Thoracic aorta (tissue), 2 donors: ENCODE measurements around the gene GIMAP2. TPM values are rescaled to one million over a fixed set of nuclear protein-coding genes. Genes with fewer than 3 reads are reported as not detected.

Source experiments
- ATAC-seq: fragments of 150-250 bp; one replicate; pipeline ENCODE4 v1.8.0; 2017; ENCODE audit warnings: low read depth; ENCODE audit not compliant: insufficient number of reproducible peaks, low FRiP score
- DNase-seq: peaks from one replicate; pipeline ENCODE4 v3.0.0-alpha.2; 2020; ENCODE audit warnings: low spot score
- H3K27ac ChIP-seq, 2 donors: fragments of 200-600 bp; sonication (generic); 1 replicate in 1 of 2; 2 replicates in 1 of 2; pipeline ENCODE4 v1.5.1; 2016; ENCODE audit warnings: mild to moderate bottlenecking in 2 of 2, moderate library complexity in 2 of 2
- H3K27me3 ChIP-seq: fragments of 200-600 bp; sonication (generic); replicated peaks from 2 replicates; pipeline ENCODE4 v1.6.0; 2016; ENCODE audit warnings: mild to moderate bottlenecking; ENCODE audit not compliant: insufficient read depth
- H3K36me3 ChIP-seq: fragments of 200-600 bp; sonication (generic); one replicate; pipeline ENCODE4 v1.5.1; 2016
- H3K4me1 ChIP-seq, 2 donors: fragments of 200-600 bp; sonication (generic); 1 replicate in 1 of 2; 2 replicates in 1 of 2; pipeline versions ENCODE4 v1.5.1 to v1.6.0; 2016; ENCODE audit warnings: low read depth in 2 of 2, mild to moderate bottlenecking in 1 of 2; ENCODE audit not compliant: control insufficient read depth in 1 of 2
- H3K4me3 ChIP-seq: fragments of 200-600 bp; sonication (generic); 2 replicates; pipeline ENCODE4 v1.5.1; 2016; ENCODE audit warnings: mild to moderate bottlenecking
- H3K9me3 ChIP-seq: fragments of 200-600 bp; sonication (generic); 2 replicates; pipeline ENCODE4 v1.5.1; 2016
- total RNA-seq, 2 donors: library from RNA; depleted of rRNA; stranded (reverse); fragments of >200 nt; gene quantifications; one replicate each; pipeline versions ENCODE4 v1.1.0 to v1.2.3, GENCODE V29; 2016
- TF ChIP-seq, protein P1 (sequence below): fragments of 200-600 bp; sonication (generic); IDR thresholded peaks from one replicate; pipeline ENCODE4 v1.5.1; 2019; ENCODE audit warnings: antibody characterized with exemption

GIMAP2 gene
- total RNA-seq, 2 donors from 2014 or later, result 5.9 to 18.0 TPM

DNA sequence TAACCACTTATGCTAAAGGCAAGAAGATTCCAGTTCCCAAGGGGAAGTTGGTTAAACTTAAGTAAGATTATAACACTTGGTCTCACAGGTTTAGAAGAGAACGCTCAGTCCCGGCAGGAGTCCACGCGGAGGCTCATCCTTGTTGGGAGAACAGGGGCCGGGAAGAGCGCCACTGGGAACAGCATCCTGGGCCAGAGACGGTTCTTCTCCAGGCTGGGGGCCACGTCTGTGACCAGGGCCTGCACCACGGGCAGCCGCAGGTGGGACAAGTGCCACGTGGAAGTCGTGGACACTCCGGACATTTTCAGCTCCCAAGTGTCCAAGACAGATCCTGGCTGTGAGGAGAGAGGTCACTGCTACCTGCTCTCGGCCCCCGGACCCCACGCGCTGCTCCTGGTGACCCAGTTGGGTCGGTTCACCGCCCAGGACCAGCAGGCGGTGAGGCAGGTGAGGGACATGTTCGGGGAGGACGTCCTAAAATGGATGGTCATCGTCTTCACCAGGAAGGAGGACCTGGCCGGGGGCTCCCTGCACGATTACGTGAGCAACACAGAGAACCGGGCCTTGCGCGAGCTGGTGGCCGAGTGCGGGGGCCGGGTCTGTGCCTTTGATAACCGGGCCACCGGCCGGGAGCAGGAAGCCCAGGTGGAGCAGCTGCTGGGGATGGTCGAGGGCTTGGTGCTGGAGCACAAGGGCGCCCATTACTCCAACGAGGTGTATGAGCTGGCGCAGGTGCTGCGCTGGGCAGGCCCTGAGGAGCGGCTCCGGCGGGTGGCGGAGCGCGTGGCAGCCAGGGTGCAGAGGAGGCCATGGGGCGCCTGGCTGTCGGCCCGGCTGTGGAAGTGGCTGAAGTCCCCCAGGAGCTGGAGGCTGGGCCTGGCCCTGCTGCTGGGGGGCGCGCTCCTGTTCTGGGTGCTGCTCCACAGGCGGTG is 34.7 kb downstream of the GIMAP2 start:
- peaks cover 0 to 4% of the 10 kb centered on the region in 2 donors for H3K4me1 ChIP-seq
- DNase-seq (no peak), ATAC-seq (no peak)
- TF ChIP-seq, protein P1, sequence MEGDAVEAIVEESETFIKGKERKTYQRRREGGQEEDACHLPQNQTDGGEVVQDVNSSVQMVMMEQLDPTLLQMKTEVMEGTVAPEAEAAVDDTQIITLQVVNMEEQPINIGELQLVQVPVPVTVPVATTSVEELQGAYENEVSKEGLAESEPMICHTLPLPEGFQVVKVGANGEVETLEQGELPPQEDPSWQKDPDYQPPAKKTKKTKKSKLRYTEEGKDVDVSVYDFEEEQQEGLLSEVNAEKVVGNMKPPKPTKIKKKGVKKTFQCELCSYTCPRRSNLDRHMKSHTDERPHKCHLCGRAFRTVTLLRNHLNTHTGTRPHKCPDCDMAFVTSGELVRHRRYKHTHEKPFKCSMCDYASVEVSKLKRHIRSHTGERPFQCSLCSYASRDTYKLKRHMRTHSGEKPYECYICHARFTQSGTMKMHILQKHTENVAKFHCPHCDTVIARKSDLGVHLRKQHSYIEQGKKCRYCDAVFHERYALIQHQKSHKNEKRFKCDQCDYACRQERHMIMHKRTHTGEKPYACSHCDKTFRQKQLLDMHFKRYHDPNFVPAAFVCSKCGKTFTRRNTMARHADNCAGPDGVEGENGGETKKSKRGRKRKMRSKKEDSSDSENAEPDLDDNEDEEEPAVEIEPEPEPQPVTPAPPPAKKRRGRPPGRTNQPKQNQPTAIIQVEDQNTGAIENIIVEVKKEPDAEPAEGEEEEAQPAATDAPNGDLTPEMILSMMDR, result no peak
- H3K4me3 ChIP-seq, result no peak overlapping the region
- H3K36me3 ChIP-seq, result no peaks in the 10 kb centered on the region
- H3K27ac ChIP-seq, result no peak overlapping the region
- H3K27me3 ChIP-seq, result no peaks in the 10 kb centered on the region
- H3K9me3 ChIP-seq, result no peaks in the 10 kb centered on the region

DNA sequence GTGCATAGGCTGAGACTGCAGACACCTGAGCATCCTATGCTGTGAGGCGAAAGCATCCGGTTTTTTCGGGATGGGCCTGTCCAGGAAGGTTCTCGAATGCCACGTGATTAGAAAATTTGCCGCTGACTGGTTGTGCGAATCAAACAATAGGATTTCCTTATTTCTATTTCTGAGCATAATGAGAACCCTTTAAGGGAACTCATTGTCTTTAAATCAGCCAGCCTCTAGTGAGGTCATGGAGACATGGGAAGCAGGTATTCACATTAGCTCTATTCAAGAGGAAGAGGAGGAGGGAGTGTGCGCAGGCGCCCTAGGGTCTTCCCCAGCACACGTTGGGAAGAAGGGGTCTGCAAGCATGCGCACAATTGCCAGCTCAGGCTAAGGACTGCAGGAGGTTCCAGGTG is 36.5 kb downstream of the GIMAP2 start:
- no peak for ATAC-seq
- Histone ChIP-seq H3K4me1 (peaks cover 0 to 4% of the 10 kb centered on the region in 2 donors), H3K27ac (no peak overlapping the region), H3K4me3 (no peak overlapping the region), H3K9me3 (no peaks in the 10 kb centered on the region), H3K27me3 (no peaks in the 10 kb centered on the region), H3K36me3 (no peaks in the 10 kb centered on the region)
- TF ChIP-seq, protein P1, result no peak
- no peak for DNase-seq

DNA sequence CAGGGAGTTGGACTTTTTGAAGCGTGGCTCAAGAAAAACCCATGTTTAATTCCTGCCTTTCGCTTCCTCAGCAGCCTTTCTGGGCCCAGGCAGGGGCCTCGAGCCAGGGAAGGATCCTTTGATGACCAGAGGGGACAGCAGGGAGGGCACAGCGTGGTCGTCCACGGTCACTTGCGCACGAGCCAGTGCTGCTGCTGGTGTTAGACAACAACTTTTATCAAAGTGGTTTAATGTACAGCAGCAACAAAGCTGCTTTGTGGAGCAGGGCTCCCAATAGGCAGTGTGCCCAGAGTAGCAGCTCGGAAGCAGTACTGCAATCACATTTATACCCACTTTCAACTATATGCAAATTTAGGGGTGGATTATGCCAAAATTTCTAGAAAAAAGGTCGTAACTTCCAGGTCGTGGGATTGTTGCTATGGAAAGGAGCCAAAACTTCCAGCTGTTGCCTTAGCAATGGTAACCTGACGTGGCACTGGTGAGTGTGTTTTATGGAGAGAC is 37.0 kb downstream of the GIMAP2 start:
- ATAC-seq (no peak), DNase-seq (no peak)
- Histone ChIP-seq H3K27me3 (no peaks in the 10 kb centered on the region), H3K9me3 (no peaks in the 10 kb centered on the region), H3K4me3 (no peak overlapping the region), H3K27ac (no peak overlapping the region), H3K4me1 (peaks cover 0 to 4% of the 10 kb centered on the region in 2 donors), H3K36me3 (no peaks in the 10 kb centered on the region)
- TF ChIP-seq, protein P1, result no peak

DNA sequence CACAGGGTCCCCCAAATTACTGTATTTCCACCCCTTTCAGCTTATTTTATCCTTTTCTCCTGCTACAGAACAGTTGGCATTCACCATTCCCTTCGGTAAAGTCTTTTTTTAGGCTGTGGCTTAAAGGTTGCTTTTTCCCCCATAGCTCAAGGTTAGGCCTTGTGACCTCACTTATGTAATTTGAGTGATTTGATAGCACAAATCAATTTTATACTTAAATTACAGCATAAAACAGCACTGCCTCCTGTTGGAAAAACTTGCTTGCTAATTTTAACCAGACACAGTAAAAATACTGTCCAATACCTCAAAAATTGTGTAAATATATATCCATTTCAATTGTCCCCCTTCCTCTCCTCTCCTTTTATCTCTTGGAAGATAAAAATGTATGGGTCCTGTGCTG is 38.0 kb downstream of the GIMAP2 start:
- Histone ChIP-seq H3K4me3 (no peak overlapping the region), H3K36me3 (no peaks in the 10 kb centered on the region), H3K4me1 (peaks cover 0 to 4% of the 10 kb centered on the region in 2 donors), H3K9me3 (peaks cover 3% of the 10 kb centered on the region), H3K27me3 (no peaks in the 10 kb centered on the region), H3K27ac (no peak overlapping the region)
- DNase-seq, result no peak
- ATAC-seq, result no peak
- TF ChIP-seq, protein P1, result no peak

DNA sequence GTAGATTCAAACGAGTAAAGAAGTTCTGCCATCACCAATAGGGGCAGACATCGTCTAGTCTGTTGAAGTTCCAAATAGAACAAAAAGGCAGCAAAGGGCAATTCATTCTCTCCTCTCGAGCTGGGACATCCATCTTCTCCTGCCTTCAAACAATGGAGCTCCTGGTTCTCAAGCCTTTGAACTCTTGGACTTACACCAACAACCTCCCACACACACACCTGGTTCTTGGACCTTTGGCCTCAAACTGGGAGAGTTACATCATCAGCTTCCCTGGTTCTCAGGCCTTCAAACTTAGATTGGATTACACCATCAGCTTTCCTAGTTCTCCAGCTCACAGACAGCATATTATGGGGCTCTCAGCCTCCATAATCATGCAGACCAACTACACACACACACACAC is 41.9 kb downstream of the GIMAP2 start:
- no peak for ATAC-seq
- no peaks in the 10 kb centered on the region for H3K36me3 ChIP-seq
- no peak overlapping the region for H3K27ac ChIP-seq
- H3K4me1 ChIP-seq, result no peaks in the 10 kb centered on the region
- no peak for DNase-seq
- no peaks in the 10 kb centered on the region for H3K27me3 ChIP-seq
- no peak overlapping the region for H3K4me3 ChIP-seq
- TF ChIP-seq, protein P1, result no peak
- peaks cover 7% of the 10 kb centered on the region for H3K9me3 ChIP-seq
